NCI-H748 (cell line): ENCODE measurements around the gene KIAA0408.
"Not testable (repeated sequence)": the region's sequence is repeated elsewhere in the genome, so short reads cannot be mapped to it uniquely, and the experiment has no call there.

Experiments used
- DNase-seq: peaks from one replicate; lab custom pipeline; 2025; ENCODE audit not compliant: unreplicated experiment; lab: John Stamatoyannopoulos, UW

The KIAA0408 gene

DNA sequence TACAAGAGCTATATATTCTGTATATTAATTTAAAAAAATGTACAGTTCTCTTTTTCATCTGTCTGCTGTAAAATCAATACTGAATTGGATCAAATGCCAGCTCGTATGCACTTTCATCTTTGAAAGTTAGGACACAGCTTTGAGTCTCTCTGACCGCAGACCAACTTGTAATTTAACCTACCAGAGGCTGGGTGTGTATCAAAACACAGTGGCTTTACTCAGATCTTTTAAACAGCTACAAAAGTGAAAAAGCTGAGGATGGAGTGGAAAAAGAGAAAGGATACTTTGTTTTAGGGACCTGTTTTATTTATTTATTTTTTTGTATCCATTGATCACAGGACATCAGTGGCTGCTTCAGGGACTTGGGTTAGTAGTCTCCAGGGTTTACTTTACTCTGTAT is 44.1 kb downstream of the KIAA0408 start:
- DNase-seq: no peak

DNA sequence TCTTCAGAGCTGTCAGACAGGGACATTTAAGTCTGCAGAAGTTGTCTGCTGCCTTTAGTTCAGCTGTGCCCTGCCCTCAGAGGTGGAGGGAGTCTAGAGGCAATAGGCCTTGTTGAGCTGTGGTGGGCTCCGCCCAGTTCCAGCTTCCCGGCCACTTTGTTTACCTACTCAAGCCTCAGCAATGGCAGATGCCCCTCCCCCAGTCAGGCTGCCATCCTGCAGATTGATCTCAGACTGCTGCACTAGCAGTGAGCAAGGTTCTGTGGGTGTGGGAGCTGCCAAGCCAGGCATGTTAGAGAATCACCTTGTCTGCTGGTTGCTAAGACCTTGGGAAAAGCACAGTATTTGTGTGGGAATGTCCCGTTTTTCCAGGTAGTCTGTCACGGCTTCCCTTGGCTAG is 46.1 kb downstream of the KIAA0408 start:
- peak; percentile 60 for DNase-seq

DNA sequence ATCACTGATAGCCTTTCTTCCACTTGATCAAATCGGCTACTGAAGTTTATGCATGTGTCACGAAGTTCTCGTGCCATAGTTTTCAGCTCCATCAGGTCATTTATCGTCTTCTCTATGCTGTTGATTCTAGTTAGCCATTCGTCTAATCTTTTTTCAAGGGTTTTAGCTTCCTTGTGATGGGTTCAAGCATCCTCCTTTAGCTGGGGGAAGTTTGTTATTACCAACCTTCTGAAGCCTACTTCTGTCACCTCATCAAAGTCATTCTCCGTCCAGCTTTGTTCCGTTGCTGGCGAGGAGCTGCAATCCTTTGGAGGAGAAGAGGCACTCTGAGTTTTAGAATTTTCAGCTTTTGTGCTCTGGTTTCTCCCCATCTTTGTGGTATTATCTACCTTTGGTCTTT is 47.2 kb downstream of the KIAA0408 start:
- DNase-seq: not testable (repeated sequence)
